ENCODE measurements around the gene CA6.

GRCh38 chr1:8922962-8923361, 22.7 kb upstream of the CA6 start:
- TF ChIP-seq CTCF (IDR thresholded peaks at IDR 0.05; ENCODE audit: low read length): no peak
- no peak for TF ChIP-seq EZH2phosphoT487 (IDR thresholded peaks at IDR 0.05; ENCODE audit: low read length)
- no peak for TF ChIP-seq EZH2 (optimal IDR thresholded peaks at IDR 0.05; ENCODE audit: low read depth, low read length)

All from MM.1S (cell line).